GM21529 (cell line): Measurements from ENCODE around the gene KCNJ10.

Experiments
- ATAC-seq: cut with Tn5 transposase; IDR thresholded peaks from one replicate; pipeline ENCODE4 v1.9.1; 2021; ENCODE audit not compliant: unreplicated experiment

The KCNJ10 gene

GRCh38 chr1:160025314-160025713, 44.6 kb downstream of the KCNJ10 start:
- no peak for ATAC-seq

- no peak for ATAC-seq
These were observed 45.6 kb downstream of the KCNJ10 start for GRCh38 chr1:160024195-160024905.

GRCh38 chr1:160022330-160023310, 47.3 kb downstream of the KCNJ10 start:
- no peak for ATAC-seq

GRCh38 chr1:160021376-160022074, 48.4 kb downstream of the KCNJ10 start:
- no peak for ATAC-seq

GRCh38 chr1:160020196-160020595, 49.8 kb downstream of the KCNJ10 start:
- ATAC-seq = no peak

GRCh38 chr1:160018900-160019299, 51.1 kb downstream of the KCNJ10 start:
- ATAC-seq = no peak

GRCh38 chr1:160018347-160018746, 51.6 kb downstream of the KCNJ10 start:
- no peak for ATAC-seq

GRCh38 chr1:160017592-160017991, 52.4 kb downstream of the KCNJ10 start:
- no peak for ATAC-seq

GRCh38 chr1:160011781-160012180, 58.2 kb downstream of the KCNJ10 start:
- no peak for ATAC-seq

GRCh38 chr1:160009801-160010200, 60.2 kb downstream of the KCNJ10 start:
- no peak for ATAC-seq

- no peak for ATAC-seq
These were observed 60.9 kb downstream of the KCNJ10 start for GRCh38 chr1:160009081-160009480.

- ATAC-seq = no peak
These were observed 62.3 kb downstream of the KCNJ10 start for GRCh38 chr1:160007577-160008200.

GRCh38 chr1:160006312-160006940, 63.5 kb downstream of the KCNJ10 start:
- ATAC-seq = no peak

GRCh38 chr1:160005070-160005469, 64.9 kb downstream of the KCNJ10 start:
- no peak for ATAC-seq

- ATAC-seq = no peak
These were observed 65.5 kb downstream of the KCNJ10 start for GRCh38 chr1:160004425-160004824.

- ATAC-seq = no peak
These were observed 66.0 kb downstream of the KCNJ10 start for GRCh38 chr1:160004001-160004400.

- no peak for ATAC-seq
These were observed 68.5 kb downstream of the KCNJ10 start for GRCh38 chr1:160001440-160001839.

- no peak for ATAC-seq
These were observed 70.8 kb downstream of the KCNJ10 start for GRCh38 chr1:159999204-159999603.

- no peak for ATAC-seq
These were observed 73.3 kb downstream of the KCNJ10 start for GRCh38 chr1:159996653-159997052.

- ATAC-seq = no peak
These were observed 75.1 kb downstream of the KCNJ10 start for GRCh38 chr1:159994896-159995295.
